Kidney (tissue), 14 donors: ENCODE measurements around the gene KLHL40. TPM values are rescaled to one million over a fixed set of nuclear protein-coding genes. Genes with fewer than 3 reads are reported as not detected.
A peak's percentile ranks its signal among the peaks of the same experiment; 100 is the strongest.

ENCODE experiments used
- DNase-seq, 5 donors: peaks; one replicate each; pipeline ENCODE4 v3.0.0-alpha.2; 2013 to 2020
- FAIRE-seq: peaks from 2 replicates; lab custom pipeline; 2012; peaks lifted over from hg19 to GRCh38; lab: Jason Lieb, UNC
- H3K27ac ChIP-seq, 2 donors: one replicate each; pipeline ENCODE4 v1.7.0; 2013; ENCODE audit warnings: low read depth in 2 of 2, low read length in 2 of 2, inconsistent platforms in 1 of 2
- H3K27me3 ChIP-seq: one replicate; pipeline ENCODE4 v1.7.1; 2013; ENCODE audit warnings: low read length, inconsistent platforms; ENCODE audit not compliant: control insufficient read depth, insufficient read depth
- H3K36me3 ChIP-seq, 3 donors: one replicate each; pipeline versions ENCODE4 v1.7.0 to v1.7.1; 2013; ENCODE audit warnings: low read length in 3 of 3, control low read depth in 1 of 3, inconsistent platforms in 1 of 3; ENCODE audit not compliant: insufficient read depth in 3 of 3, control insufficient read depth in 2 of 3
- H3K4me1 ChIP-seq, 3 donors: one replicate each; pipeline versions ENCODE4 v1.7.0 to v1.7.1; 2013; ENCODE audit warnings: low read length in 3 of 3, inconsistent platforms in 1 of 3, low read depth in 1 of 3; ENCODE audit not compliant: control insufficient read depth in 2 of 3, insufficient read depth in 2 of 3
- H3K4me3 ChIP-seq, 3 donors: one replicate each; pipeline versions ENCODE4 v1.7.0 to v1.8.1; 2013; ENCODE audit warnings: low read length in 3 of 3, control low read depth in 1 of 3, inconsistent platforms in 1 of 3
- H3K9ac ChIP-seq, 3 donors: one replicate each; pipeline versions ENCODE4 v1.7.0 to v1.7.1; 2013; ENCODE audit warnings: low read length in 3 of 3, control low read depth in 1 of 3, inconsistent platforms in 1 of 3
- H3K9me3 ChIP-seq, 3 donors: one replicate each; pipeline versions ENCODE4 v1.7.0 to v1.7.1; 2013; ENCODE audit warnings: low read length in 3 of 3, control low read depth in 1 of 3, inconsistent platforms in 1 of 3; ENCODE audit not compliant: control insufficient read depth in 2 of 3, insufficient read depth in 1 of 3
- intact Hi-C: fragments of 100-400 bp; cut with DNase I; formaldehyde crosslinking; loops from one replicate; pipeline ENCODE4 v1.11.1; 2022
- polyA plus RNA-seq: library from polyadenylated mRNA; stranded (reverse); fragments of 350-450 nt; fragmentation: Illumina TruSeq; extraction: RNeasy Lipid Tissue Mini Kit (QIAGEN cat#74804); gene quantifications from one replicate; pipeline ENCODE4 v1.2.3, GENCODE V29; 2014; ENCODE audit warnings: low read depth, low replicate concordance; ENCODE audit not compliant: insufficient read depth
- total RNA-seq: library from RNA; stranded (reverse); fragmentation: NEBNext Ultra II Directional; extraction: Animal tissue kit (Norgen Biotek cat#: 25700); gene quantifications from one replicate; pipeline ENCODE4 v1.2.1, GENCODE V29; 2021
- TF ChIP-seq, protein P1 (sequence below): IDR thresholded peaks from 3 replicates; pipeline ENCODE4 v1.5.1; 2012; ENCODE audit warnings: mild to moderate bottlenecking, moderate library complexity, borderline replicate concordance; ENCODE audit not compliant: insufficient read depth; ENCODE audit errors: extremely low read depth
- donor health status: control.
- donor health status: control.
- donor health status: control.
- donor health status: control.
- donor health status: control.
- donor health status: DM: yes; HTN: yes; CAD: no.
- donor health status: Normal renal cell carcinoma (clear cell type).

The KLHL40 gene
- total and polyA plus RNA-seq, 2 donors from 2014 or later, result not detected

DNA sequence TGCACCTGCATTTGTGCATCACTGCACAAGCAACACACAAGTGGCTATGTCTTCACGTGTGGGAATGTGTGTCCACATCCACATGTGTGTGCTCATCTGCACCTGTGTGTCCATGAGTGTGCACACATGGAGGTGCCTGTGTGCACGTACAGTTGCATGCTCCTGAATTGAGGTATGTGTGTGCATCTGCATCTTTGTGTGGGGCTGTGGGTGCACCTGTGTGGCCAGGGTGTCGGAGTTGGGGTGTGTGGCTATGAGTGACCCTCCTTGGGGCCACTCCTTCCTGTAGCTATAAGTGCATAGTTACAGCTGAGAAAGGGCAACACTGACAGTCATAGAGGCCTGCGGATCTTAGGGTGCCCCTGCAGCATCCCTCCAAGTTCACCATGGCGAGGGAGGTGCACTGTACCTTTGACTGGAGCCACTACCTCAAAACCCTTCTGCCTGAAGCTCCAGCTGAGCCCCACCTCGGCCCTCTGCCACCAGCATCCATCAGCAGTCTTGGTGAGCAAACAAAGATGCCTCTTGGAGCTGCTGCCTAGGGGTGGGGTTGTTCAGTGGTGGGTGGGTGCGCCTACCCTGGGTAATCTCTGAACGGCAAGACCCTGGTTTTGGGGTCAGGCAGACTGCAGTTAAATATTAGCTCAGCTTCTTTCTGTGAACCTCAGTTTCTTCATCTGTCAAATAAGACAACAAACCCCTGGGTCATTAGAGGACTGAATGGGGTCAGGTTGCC lies 22.5 kb downstream of the KLHL40 start:
- H3K27ac ChIP-seq, result no peak overlapping the region
- no peak overlapping the region for H3K9ac ChIP-seq
- no peaks in the 10 kb centered on the region for H3K9me3 ChIP-seq
- H3K4me1 ChIP-seq, result no peaks in the 10 kb centered on the region
- no peak overlapping the region for H3K4me3 ChIP-seq
- DNase-seq (peak in 1 of 5 donors; percentile 14), FAIRE-seq (no peak)
- no peaks in the 10 kb centered on the region for H3K36me3 ChIP-seq
- TF ChIP-seq, protein P1, sequence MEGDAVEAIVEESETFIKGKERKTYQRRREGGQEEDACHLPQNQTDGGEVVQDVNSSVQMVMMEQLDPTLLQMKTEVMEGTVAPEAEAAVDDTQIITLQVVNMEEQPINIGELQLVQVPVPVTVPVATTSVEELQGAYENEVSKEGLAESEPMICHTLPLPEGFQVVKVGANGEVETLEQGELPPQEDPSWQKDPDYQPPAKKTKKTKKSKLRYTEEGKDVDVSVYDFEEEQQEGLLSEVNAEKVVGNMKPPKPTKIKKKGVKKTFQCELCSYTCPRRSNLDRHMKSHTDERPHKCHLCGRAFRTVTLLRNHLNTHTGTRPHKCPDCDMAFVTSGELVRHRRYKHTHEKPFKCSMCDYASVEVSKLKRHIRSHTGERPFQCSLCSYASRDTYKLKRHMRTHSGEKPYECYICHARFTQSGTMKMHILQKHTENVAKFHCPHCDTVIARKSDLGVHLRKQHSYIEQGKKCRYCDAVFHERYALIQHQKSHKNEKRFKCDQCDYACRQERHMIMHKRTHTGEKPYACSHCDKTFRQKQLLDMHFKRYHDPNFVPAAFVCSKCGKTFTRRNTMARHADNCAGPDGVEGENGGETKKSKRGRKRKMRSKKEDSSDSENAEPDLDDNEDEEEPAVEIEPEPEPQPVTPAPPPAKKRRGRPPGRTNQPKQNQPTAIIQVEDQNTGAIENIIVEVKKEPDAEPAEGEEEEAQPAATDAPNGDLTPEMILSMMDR, result no peak
- no peaks in the 10 kb centered on the region for H3K27me3 ChIP-seq
- intact Hi-C loops, result no loop called here

DNA sequence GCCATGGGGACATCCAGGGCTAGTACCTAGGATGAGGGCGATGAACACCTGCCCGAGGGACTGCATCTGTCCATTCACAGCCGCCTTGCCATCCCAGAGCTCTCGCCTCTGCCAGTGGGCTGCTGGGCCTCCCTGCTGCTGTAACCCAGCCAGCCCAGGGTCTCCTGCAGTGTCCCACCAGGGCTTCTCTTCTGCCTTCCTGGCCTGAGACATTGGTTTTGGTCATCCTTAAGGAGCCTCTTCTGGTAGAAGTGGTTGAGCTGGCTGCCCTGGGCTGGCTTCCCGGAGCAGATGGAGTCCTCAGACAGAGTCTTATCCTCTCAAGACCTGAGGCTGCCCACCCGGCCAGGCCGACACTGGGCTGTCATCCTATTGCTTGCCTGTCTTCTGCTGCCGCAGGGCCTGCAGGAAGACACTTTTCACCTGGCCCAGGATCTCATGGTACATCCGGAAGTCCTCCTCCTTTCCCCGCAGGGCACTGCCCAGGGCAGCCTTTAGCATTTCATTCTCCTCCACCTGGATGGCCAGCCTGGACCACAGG lies 23.3 kb downstream of the KLHL40 start:
- intact Hi-C loops, result no loop called here
- Histone ChIP-seq H3K9ac (no peak overlapping the region), H3K4me1 (no peaks in the 10 kb centered on the region), H3K4me3 (no peak overlapping the region), H3K9me3 (no peaks in the 10 kb centered on the region), H3K36me3 (no peaks in the 10 kb centered on the region), H3K27me3 (no peaks in the 10 kb centered on the region), H3K27ac (no peak overlapping the region)
- TF ChIP-seq, protein P1, result no peak
- no peak for FAIRE-seq
- DNase-seq, result peak in 2 of 5 donors; percentile 7 to 54

DNA sequence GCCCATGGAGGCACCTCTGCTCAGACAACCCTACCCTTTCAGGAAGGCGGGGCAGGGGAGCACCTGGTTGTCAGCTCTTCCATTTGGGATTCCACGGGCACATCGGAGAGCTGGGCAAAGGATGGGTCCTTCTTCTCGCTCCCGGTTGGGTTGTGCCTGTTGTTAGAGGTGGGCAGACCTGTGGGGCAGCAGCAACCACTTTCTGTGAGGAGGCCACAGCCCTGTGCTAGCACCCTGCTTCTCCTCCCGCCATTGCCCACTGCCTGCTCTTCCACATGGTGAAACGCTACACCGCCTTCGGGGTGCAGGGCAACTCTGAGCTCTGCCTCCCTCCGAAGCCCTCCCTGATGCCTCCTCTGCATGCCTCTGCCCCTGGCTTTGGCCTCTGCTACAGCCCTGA lies 24.3 kb downstream of the KLHL40 start:
- Histone ChIP-seq H3K27me3 (no peaks in the 10 kb centered on the region), H3K36me3 (no peaks in the 10 kb centered on the region), H3K4me1 (no peaks in the 10 kb centered on the region), H3K4me3 (no peak overlapping the region), H3K9ac (no peak overlapping the region), H3K27ac (no peak overlapping the region), H3K9me3 (no peaks in the 10 kb centered on the region)
- intact Hi-C loops, result no loop called here
- DNase-seq, result peak in 3 of 5 donors; percentile 2 to 43 (median 8)
- TF ChIP-seq, protein P1, result no peak
- no peak for FAIRE-seq
